GM18870 (cell line): ENCODE measurements around the gene YBX3.

Experiments
- ATAC-seq: cut with Tn5 transposase; IDR thresholded peaks from one replicate; pipeline ENCODE4 v1.9.1; 2021; ENCODE audit warnings: moderate library complexity; ENCODE audit not compliant: unreplicated experiment

YBX3 gene

GRCh38 chr12:10722502-10722904 lies 620 bp downstream of the YBX3 start:
- peak; percentile 36 for ATAC-seq

GRCh38 chr12:10721651-10722501 lies 1.2 kb downstream of the YBX3 start:
- ATAC-seq, result peak; percentile 48

- no peak for ATAC-seq
Measured at GRCh38 chr12:10720974-10721650, 2.0 kb downstream of the YBX3 start.

GRCh38 chr12:10719482-10719881 lies 3.6 kb downstream of the YBX3 start:
- no peak for ATAC-seq

GRCh38 chr12:10718279-10718821 lies 4.8 kb downstream of the YBX3 start:
- ATAC-seq, result no peak

GRCh38 chr12:10717410-10717809 lies 5.7 kb downstream of the YBX3 start:
- no peak for ATAC-seq

- ATAC-seq, result no peak
Measured at GRCh38 chr12:10716704-10717315, 6.3 kb downstream of the YBX3 start.

- ATAC-seq, result no peak
Measured at GRCh38 chr12:10716277-10716676, 6.8 kb downstream of the YBX3 start.

- ATAC-seq, result no peak
Measured at GRCh38 chr12:10715491-10715890, 7.6 kb downstream of the YBX3 start.

- ATAC-seq, result no peak
Measured at GRCh38 chr12:10709808-10710207, 13.3 kb downstream of the YBX3 start.

- ATAC-seq, result no peak
Measured at GRCh38 chr12:10708862-10709261, 14.3 kb downstream of the YBX3 start.

GRCh38 chr12:10705655-10706054 lies 17.5 kb downstream of the YBX3 start:
- no peak for ATAC-seq

GRCh38 chr12:10701843-10702242 lies 21.3 kb downstream of the YBX3 start:
- ATAC-seq, result no peak

GRCh38 chr12:10701131-10701681 lies 21.9 kb downstream of the YBX3 start:
- ATAC-seq, result peak; percentile 60

GRCh38 chr12:10700581-10700980 lies 22.5 kb downstream of the YBX3 start:
- peak; percentile 11 for ATAC-seq

- ATAC-seq, result no peak
Measured at GRCh38 chr12:10697862-10698261, 25.3 kb downstream of the YBX3 start.

GRCh38 chr12:10697156-10697555 lies 26.0 kb downstream of the YBX3 start:
- no peak for ATAC-seq

- ATAC-seq, result no peak
Measured at GRCh38 chr12:10690906-10691305, 32.2 kb downstream of the YBX3 start.

GRCh38 chr12:10689146-10689545 lies 34.0 kb downstream of the YBX3 start:
- no peak for ATAC-seq

GRCh38 chr12:10688042-10688441 lies 35.1 kb downstream of the YBX3 start:
- ATAC-seq, result no peak

GRCh38 chr12:10673659-10674384 lies 49.3 kb downstream of the YBX3 start, which contains the start of gene STYK1:
Gene STYK1, minus strand, starts transcription at chr12:10674052. Its CDS starts 39,434 bp downstream, at chr12:10634618.
- ATAC-seq, result no peak
